22Rv1 (cell line): Measurements from ENCODE around the gene COL23A1.

Experiments used
- CTCF ChIP-seq: fragments of 450-650 bp; IDR thresholded peaks from 2 replicates; pipeline ENCODE4 v1.5.1; 2017; ENCODE audit warnings: mild to moderate bottlenecking
- ZFX ChIP-seq: fragments of 450-650 bp; IDR thresholded peaks from 2 replicates; pipeline ENCODE4 v1.6.1; 2017; ENCODE audit warnings: antibody characterized with exemption, borderline replicate concordance

GRCh38 chr5:178425621-178426068 lies 164.5 kb downstream of the COL23A1 start:
- no peak for TF ChIP-seq CTCF
- no peak for TF ChIP-seq ZFX
